HG03342 (cell line): ENCODE results near the gene SIRT2.

Source experiments
- ATAC-seq: cut with Tn5 transposase; IDR thresholded peaks from one replicate; pipeline ENCODE4 v1.9.1; 2021; ENCODE audit warnings: mild to moderate bottlenecking, moderate library complexity; ENCODE audit not compliant: unreplicated experiment

The SIRT2 gene

DNA sequence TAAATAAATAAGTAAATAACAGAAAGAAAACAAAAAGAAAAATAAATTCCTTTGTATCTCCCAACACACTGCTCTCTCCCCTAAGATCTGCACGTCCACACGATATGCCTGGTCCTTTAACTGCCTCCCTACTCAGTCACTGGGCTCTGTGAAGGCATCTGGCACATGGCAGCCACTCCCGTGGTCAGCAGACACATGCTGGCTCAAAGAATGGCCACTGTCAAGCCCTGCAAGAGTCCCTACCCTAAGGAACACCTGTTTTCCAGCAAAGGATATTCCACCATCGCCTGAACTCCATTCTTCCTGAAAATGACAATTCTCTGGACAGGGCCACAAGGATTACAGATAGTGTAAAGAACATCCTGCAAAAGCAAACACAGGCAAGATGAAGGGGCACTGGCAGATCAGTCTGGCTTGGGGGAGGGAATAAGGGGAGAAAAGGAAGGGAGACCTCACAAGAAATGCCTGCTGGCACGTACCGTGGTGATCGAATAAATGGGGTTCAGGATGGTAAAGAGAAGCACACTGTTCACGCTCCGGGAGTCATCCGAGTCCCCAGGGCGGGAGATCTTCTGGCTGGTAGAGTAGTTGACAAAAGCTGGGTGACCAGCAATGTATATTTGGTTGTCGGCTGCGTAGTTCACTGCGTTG is 53.9 kb downstream of the SIRT2 start:
- ATAC-seq: no peak

- no peak for ATAC-seq
Measured at GRCh38 chr19:38844093-38844686, 55.2 kb downstream of the SIRT2 start.

DNA sequence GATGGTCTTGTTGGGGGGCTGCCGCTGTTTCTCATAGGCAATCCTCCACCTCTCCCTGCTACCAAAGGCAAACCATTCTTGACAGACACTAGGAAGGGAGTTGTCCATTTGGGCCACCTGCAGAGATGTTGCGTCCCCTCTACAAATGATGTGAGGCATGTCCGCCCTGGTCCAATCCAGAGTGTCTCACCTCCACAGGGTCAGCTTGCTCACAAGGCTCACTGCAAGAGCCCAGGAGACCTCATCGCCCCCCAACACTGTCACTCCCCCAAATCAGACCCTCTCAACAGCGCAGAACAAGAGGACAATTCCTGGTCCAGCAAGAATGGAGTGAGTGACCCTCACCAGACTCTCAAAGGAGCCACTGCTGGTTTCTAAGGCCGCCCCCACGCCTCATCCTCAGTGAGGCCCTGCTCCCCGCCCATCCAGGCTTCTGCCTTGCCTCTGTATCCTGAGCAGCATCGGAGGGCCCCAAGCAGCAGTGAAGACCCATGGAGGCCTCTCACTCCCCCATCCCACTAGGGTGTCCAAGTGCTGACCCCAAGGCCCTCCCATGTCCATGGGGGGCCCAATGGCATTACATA is 56.2 kb downstream of the SIRT2 start:
- ATAC-seq: no peak

DNA sequence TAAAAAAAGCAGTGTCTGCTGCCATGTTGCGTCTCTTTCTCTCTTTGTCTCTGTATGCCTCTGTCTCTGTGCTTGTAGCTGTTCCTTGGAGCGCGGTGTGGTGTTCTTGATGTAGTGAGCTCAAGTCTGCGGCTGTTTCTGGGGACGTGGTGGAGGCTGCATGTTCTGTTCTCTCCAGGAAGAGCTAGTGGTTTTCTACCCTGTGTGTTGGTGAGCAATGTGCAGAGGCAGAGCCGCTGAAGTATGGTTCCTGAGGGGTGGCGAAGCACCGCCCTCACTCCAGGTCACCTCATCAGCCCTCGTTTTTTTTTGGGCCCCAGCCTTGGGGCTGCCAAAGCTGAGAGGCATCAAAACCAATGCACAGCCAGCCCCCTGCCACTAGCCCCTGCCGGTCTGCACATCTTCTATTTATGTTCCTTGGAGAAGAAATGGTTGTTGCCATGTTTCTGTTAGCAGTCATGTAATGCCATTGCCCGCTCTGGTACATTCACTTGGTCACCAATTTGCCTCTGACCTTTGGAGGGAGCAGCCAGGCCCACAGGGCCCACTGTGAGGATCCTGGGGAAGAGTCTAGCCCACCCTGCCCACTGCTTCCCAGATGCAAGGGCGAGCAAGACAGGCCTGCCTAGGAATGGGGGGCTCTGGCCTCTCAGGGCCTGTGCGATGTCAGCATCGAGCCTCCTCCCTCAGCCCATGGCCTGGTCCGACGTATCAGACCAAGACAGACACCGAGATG is 56.8 kb downstream of the SIRT2 start:
- no peak for ATAC-seq

DNA sequence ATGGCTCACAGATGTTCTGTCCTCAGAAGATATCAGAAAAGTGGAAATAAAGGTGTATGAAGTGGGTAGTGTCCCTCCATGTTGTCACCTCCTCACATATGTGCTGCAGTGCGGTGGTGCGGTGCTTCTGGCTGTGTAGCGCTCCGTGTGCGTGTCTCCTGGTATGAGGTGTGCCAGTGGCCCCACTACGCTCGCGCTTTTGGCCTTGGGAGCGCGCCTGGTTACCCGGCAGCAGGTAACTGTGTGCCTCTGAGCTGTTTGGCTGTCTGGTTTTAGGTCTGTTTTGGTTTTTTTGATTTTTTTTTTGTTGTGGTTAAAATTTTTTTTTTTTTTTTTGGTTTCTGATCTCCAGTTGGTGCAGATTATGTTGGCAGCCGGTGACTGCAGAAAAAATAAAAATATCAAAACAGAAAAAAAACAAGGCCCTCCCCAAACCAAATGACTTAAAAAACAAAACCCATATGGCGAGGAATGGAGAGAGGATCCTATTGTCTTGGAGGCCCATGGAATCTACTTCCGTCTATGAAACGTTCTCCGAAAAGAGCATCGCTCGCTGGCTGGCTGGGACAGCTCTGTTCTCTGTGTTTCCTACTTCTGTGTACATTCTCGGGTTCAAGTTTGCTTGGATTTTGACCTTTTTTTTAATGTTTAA is 57.5 kb downstream of the SIRT2 start:
- ATAC-seq: no peak

DNA sequence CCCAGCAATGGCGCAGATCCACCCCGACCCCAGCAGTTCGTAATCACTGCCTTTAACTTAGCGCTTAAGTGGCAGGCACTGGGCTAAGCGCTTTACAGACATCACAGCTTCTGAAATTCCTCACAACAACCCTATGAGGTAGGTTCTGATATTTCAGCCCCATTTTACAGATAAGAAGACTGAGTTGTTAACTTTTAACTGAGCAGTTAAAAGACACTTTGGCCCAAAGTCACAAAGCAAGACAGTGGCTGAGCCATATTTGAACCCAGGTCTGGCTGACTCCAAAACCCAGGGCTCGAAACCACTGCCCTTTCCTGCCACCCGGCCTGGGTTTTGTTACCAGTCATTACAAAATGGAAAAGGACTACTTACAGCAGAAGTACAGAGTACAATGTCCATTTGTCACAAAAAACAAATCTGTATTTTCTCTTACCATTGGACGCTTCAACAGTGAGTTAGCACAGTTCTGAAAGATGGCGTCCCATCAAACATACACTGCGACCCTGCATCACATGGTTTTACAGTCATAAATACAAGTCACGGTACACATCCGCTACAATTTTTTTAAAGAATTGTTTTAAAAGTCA is 58.1 kb downstream of the SIRT2 start:
- ATAC-seq: no peak

DNA sequence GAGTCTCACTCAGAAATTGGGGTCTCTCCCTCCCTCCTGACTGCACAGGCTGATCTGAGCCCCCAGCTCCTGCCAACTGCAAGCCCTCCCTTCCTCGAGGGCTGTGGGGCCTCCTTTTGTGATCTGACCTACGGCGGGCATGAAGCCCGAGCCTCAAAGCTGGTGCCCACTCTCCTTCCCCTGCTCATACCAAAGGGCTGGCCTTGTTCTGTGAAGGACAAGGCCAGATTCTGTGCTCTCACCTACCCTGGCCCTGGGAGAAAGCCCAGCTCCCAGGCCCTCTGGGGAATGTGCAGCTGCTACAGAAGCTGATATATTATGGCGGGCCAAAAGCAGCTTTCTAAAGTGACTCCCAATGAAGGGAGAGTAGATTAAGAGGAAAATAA is 58.8 kb downstream of the SIRT2 start:
- ATAC-seq: no peak

- no peak for ATAC-seq
Measured at GRCh38 chr19:38839816-38840582, 59.4 kb downstream of the SIRT2 start.

DNA sequence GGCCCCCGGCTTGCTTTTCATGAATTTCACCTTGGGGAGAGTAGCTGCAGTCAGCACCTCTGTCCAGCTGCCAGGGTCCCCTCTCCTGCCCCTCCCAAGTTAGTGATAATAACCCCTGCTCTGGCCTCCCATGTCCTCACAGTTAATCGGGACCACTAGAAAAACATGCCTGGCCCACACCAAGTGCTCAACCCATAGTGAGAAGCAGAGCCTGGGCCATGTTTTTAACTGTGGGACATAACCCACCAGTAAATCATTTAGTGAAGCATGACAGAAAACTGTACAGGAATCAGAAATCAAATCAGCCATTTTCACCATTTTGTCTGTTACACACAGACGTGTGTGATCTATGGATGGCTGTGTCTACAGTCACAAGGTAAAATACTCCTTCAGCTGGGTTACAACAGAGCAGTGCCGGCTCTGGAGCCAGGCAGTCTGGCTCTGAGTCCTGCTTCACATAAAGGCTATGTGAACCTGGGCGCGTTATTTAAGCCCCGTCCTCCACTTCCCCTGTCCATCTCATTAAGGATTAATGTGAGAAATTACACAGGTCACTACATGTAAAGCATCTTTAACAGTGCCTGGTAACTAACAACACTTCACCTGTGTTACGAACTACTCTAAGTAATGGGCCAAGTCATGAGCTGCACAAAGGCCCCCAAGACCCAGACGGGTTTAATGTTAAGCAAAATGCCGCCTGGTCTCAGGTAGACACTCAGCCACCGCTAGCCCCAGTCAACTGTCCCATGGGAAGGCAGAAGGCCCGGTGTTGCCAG is 60.2 kb downstream of the SIRT2 start:
- no peak for ATAC-seq

DNA sequence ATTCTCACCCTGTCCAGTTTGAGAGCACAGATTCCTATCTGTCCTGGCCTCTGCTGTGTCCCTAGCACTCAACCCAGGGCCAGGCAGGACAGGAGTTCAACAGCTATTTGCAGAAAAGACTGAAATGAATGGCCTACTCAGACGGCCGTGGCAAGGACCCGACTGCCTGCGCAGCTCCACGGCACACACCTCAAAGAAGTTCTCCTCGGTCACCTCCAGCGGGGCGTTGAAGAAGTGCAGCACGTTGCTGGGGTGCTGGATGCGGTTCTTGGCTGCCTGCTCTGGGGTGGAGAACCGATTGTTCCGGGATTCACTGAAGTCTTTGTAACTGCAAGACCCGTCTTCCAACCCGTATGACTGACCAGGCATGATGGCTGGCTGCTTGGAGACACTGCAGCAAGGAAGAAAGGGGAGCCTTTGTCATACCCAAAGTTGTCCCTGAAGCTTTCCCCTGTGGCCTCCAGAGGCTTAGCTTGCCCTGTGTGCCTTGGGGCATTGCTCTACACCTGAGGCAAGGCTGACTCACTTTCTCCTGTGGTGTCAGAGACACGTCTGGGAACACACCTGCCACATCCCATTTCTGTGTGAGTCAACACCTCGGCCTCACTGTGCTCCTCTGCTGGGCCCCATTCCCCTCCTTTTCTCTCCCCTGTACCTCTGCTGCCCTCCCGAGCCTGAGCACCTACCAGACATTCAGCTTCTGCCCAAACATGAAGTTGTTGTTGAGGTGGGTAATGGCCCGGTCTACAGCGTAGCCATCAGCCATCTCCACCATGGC is 61.0 kb downstream of the SIRT2 start:
- ATAC-seq: no peak

DNA sequence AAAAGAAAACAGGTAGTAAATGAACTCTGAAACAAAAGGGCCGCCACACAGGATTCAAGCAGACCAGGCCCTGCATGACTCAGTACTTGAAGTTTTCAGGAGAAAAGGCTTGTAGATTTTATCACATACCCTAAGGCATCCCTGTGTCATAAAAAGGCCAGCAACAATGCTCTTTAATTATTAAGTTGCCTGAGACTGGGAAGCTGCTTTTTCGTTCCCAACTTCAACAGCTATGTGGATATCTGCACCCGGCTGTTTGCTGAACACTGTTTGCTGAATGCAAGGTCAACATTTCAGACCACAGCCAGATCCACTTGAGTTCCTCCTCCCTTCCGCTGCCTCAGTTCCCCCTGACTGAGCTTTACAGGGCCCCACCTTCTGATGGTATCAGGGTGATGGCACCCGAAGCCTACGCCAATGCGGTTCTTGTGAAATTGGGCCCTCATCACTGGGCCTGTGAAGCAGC is 61.7 kb downstream of the SIRT2 start:
- ATAC-seq: no peak

DNA sequence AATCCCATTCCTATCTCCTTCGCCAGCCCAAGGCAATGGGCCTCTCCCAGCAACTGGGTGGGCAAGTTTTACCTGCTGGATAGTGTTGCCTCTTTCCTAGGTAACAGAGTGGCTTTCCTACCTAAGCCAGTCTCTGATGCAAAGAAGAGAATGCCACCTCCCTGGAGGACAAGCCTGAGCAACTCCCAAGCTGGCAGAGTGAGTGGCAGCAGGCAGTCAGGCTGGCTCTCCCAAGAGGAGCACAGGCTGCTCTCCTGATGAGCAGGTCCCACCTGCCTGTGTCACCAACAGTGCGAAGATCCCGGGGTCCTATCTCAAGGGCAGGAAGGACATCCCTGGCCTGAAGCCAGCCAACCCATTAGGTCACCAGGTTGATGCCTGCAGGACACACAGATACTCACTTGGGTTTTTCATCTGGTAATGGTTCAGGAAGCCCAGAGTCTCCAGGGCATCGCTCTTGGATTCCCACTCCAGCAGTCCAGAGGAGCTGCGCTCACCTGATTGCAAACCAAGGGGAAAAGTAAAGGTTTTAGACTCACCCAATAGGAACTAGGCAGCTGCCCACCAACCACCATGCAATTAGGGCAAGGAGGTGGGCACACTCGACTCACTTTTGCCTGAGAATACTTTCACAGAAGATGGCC is 62.3 kb downstream of the SIRT2 start:
- ATAC-seq: no peak

- ATAC-seq: no peak
Measured at GRCh38 chr19:38836159-38836982, 63.0 kb downstream of the SIRT2 start.

- ATAC-seq: no peak
Measured at GRCh38 chr19:38834590-38834989, 64.8 kb downstream of the SIRT2 start.

GRCh38 chr19:38834104-38834490 is 65.3 kb downstream of the SIRT2 start:
- ATAC-seq: no peak

DNA sequence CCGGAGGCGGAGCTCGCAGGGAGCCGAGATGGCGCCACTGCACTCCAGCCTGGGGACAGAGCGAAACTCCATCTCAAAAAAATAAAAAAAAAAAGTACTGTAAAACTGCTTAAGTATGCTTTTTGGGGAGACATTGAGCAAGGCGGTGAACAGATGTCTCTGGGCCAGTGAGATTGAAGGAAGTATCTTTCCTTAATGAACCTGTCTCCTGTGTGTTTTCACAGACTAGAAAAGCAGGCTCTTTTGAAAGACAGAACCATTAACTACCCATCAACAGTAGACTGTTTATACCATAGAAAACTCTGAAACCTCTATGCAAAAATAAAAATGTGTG is 66.4 kb downstream of the SIRT2 start:
- ATAC-seq: no peak

GRCh38 chr19:38831142-38831605 is 68.2 kb downstream of the SIRT2 start:
- ATAC-seq: peak; percentile 43
